ENCODE results near the gene BFSP2.
"Not testable (repeated sequence)": the region's sequence is repeated elsewhere in the genome, so short reads cannot be mapped to it uniquely, and the experiment has no call there.

BFSP2 gene

GRCh38 chr3:133482474-133482873, 82.6 kb downstream of the BFSP2 start:
- not testable (repeated sequence) for DNase-seq (ENCODE audit: low read depth)

GRCh38 chr3:133486658-133487057, 86.8 kb downstream of the BFSP2 start:
- no peak for DNase-seq (ENCODE audit: low read depth)

GRCh38 chr3:133487204-133487603, 87.3 kb downstream of the BFSP2 start:
- no peak for DNase-seq (ENCODE audit: low read depth)

- peak; percentile 7 for DNase-seq (ENCODE audit: low read depth)
These were observed 88.2 kb downstream of the BFSP2 start for GRCh38 chr3:133487920-133488540.

GRCh38 chr3:133488785-133489367, 89.0 kb downstream of the BFSP2 start:
- no peak for DNase-seq (ENCODE audit: low read depth)

GRCh38 chr3:133489466-133490085, 89.7 kb downstream of the BFSP2 start:
- DNase-seq (ENCODE audit: low read depth), result no peak

GRCh38 chr3:133490468-133491351, 90.9 kb downstream of the BFSP2 start:
- no peak for DNase-seq (ENCODE audit: low read depth)

GRCh38 chr3:133491481-133492059, 91.7 kb downstream of the BFSP2 start:
- no peak for DNase-seq (ENCODE audit: low read depth)

GRCh38 chr3:133492159-133492741, 92.4 kb downstream of the BFSP2 start:
- DNase-seq (ENCODE audit: low read depth), result no peak

GRCh38 chr3:133494469-133494868, 94.6 kb downstream of the BFSP2 start:
- DNase-seq (ENCODE audit: low read depth), result no peak

GRCh38 chr3:133502542-133502941, 102.7 kb downstream of the BFSP2 start:
- not testable (repeated sequence) for DNase-seq (ENCODE audit: low read depth)

- no peak for DNase-seq (ENCODE audit: low read depth)
These were observed 103.6 kb downstream of the BFSP2 start for GRCh38 chr3:133503409-133503808.

- no peak for DNase-seq (ENCODE audit: low read depth)
These were observed 104.9 kb downstream of the BFSP2 start for GRCh38 chr3:133504736-133505135.

- no peak for DNase-seq (ENCODE audit: low read depth)
These were observed 106.0 kb downstream of the BFSP2 start for GRCh38 chr3:133505813-133506212.

GRCh38 chr3:133506215-133506901, 106.5 kb downstream of the BFSP2 start:
- DNase-seq (ENCODE audit: low read depth), result no peak

GRCh38 chr3:133509488-133509887, 109.6 kb downstream of the BFSP2 start:
- DNase-seq (ENCODE audit: low read depth), result no peak

GRCh38 chr3:133512416-133513089, 112.7 kb downstream of the BFSP2 start:
- DNase-seq (ENCODE audit: low read depth), result no peak

GRCh38 chr3:133514418-133514817, 114.6 kb downstream of the BFSP2 start:
- no peak for DNase-seq (ENCODE audit: low read depth)

GRCh38 chr3:133515127-133515526, 115.3 kb downstream of the BFSP2 start:
- no peak for DNase-seq (ENCODE audit: low read depth)

GRCh38 chr3:133520286-133520685, 120.4 kb downstream of the BFSP2 start:
- DNase-seq (ENCODE audit: low read depth), result no peak

- not testable (repeated sequence) for DNase-seq (ENCODE audit: low read depth)
These were observed 121.1 kb downstream of the BFSP2 start for GRCh38 chr3:133520938-133521337.
